ENCODE results near the gene S100A16.
A peak's percentile ranks its signal among the peaks of the same experiment; 100 is the strongest.
"Not testable (repeated sequence)": the region's sequence is repeated elsewhere in the genome, so short reads cannot be mapped to it uniquely, and the experiment has no call there.

The S100A16 gene

GRCh38 chr1:153582836-153583235, 30.1 kb downstream of the S100A16 start:
- DNase-seq, result not testable (repeated sequence)

- no peak for DNase-seq
Measured at GRCh38 chr1:153578936-153579335, 34.0 kb downstream of the S100A16 start.

GRCh38 chr1:153578490-153578889, 34.4 kb downstream of the S100A16 start:
- no peak for DNase-seq

GRCh38 chr1:153577624-153578051, 35.3 kb downstream of the S100A16 start:
- no peak for DNase-seq

- DNase-seq, result no peak
Measured at GRCh38 chr1:153577138-153577537, 35.8 kb downstream of the S100A16 start.

- not testable (repeated sequence) for DNase-seq
Measured at GRCh38 chr1:153575497-153575896, 37.4 kb downstream of the S100A16 start.

- DNase-seq, result not testable (repeated sequence)
Measured at GRCh38 chr1:153575081-153575491, 37.9 kb downstream of the S100A16 start.

- DNase-seq, result no peak
Measured at GRCh38 chr1:153573351-153573750, 39.6 kb downstream of the S100A16 start.

- DNase-seq, result peak; percentile 35
Measured at GRCh38 chr1:153572569-153573015, 40.3 kb downstream of the S100A16 start.

GRCh38 chr1:153571706-153572105, 41.2 kb downstream of the S100A16 start:
- no peak for DNase-seq

GRCh38 chr1:153570874-153571273, 42.1 kb downstream of the S100A16 start:
- no peak for DNase-seq

GRCh38 chr1:153569465-153569864, 43.5 kb downstream of the S100A16 start:
- DNase-seq, result no peak

- DNase-seq, result peak; percentile 76
Measured at GRCh38 chr1:153568367-153569099, 44.4 kb downstream of the S100A16 start.

- peak; percentile 30 for DNase-seq
Measured at GRCh38 chr1:153567621-153568366, 45.1 kb downstream of the S100A16 start.

GRCh38 chr1:153566414-153567371, 46.2 kb downstream of the S100A16 start:
- peak; percentile 95 for DNase-seq

- peak; percentile 62 for DNase-seq
Measured at GRCh38 chr1:153565529-153566374, 47.2 kb downstream of the S100A16 start, which contains the start of gene S100A2. Gene S100A2 (minus strand): TSS chr1:153565844. CDS start chr1:153563877, 1,967 bp downstream.

GRCh38 chr1:153563991-153564390, 48.9 kb downstream of the S100A16 start:
- DNase-seq, result no peak

GRCh38 chr1:153563483-153563901, 49.4 kb downstream of the S100A16 start:
- DNase-seq, result no peak

GRCh38 chr1:153562021-153562420, 50.9 kb downstream of the S100A16 start:
- DNase-seq, result not testable (repeated sequence)

- no peak for DNase-seq
Measured at GRCh38 chr1:153561466-153561985, 51.4 kb downstream of the S100A16 start.

- DNase-seq, result no peak
Measured at GRCh38 chr1:153560771-153561465, 52.0 kb downstream of the S100A16 start.

Data from CD4-positive, alpha-beta T cell treated with Interleukin-4 for 4 hours (primary cell).